ENCODE results near the gene DPP6. TPM values are rescaled to one million over a fixed set of nuclear protein-coding genes. Genes with fewer than 3 reads are reported as not detected.

Gene DPP6
- total RNA-seq, 2 donors from 2014 or later: 0.99 to 1.8 TPM

GRCh38 chr7:154855366-154855765 is 803.2 kb downstream of the DPP6 start:
- no peak for ATAC-seq
- H3K4me1 ChIP-seq: no peaks in the 10 kb centered on the region
- intact Hi-C loops (cut with DNase I): no loop called here
- no peak overlapping the region for H3K4me3 ChIP-seq
- no peak overlapping the region for H3K27ac ChIP-seq
- no peaks in the 10 kb centered on the region for H3K36me3 ChIP-seq (replicated peaks in 1 of 2; ENCODE audit: insufficient read depth in 1 of 2, low read depth in 2 of 2)
- TF ChIP-seq CTCF (IDR thresholded peaks at IDR 0.05): no peak
- no peak for TF ChIP-seq POLR2A (IDR thresholded peaks at IDR 0.05)
- H3K9me3 ChIP-seq: peaks cover 0 to 6% (median 0%) of the 10 kb centered on the region in 3 donors
- DNase-seq: no peak
- 74 to 76% methylated on average over 6 to 12 of the region's 12 CpGs for WGBS, 2 donors
- H3K27me3 ChIP-seq: no peaks in the 10 kb centered on the region

GRCh38 chr7:154856733-154857132 is 804.5 kb downstream of the DPP6 start:
- TF ChIP-seq CTCF (IDR thresholded peaks at IDR 0.05) (no peak), POLR2A (IDR thresholded peaks at IDR 0.05) (no peak)
- DNase-seq: no peak
- intact Hi-C loops (cut with DNase I): no loop called here

GRCh38 chr7:154857240-154857639 is 805.0 kb downstream of the DPP6 start:
- Histone ChIP-seq H3K27me3 (no peaks in the 10 kb centered on the region), H3K9me3 (peaks cover 0 to 6% (median 0%) of the 10 kb centered on the region in 3 donors), H3K4me1 (no peaks in the 10 kb centered on the region), H3K27ac (no peak overlapping the region), H3K4me3 (no peak overlapping the region), H3K36me3 (replicated peaks in 1 of 2; ENCODE audit: insufficient read depth in 1 of 2, low read depth in 2 of 2) (no peaks in the 10 kb centered on the region)
- TF ChIP-seq POLR2A (IDR thresholded peaks at IDR 0.05) (no peak), CTCF (IDR thresholded peaks at IDR 0.05) (no peak)
- ATAC-seq (no peak), DNase-seq (no peak)
- intact Hi-C loops (cut with DNase I): no loop called here
- 59 to 69% methylated on average over 3 of the region's 3 CpGs for WGBS, 2 donors

More at GRCh38 chr7:154856733-154857132, 804.5 kb downstream of the DPP6 start:
- Histone ChIP-seq H3K36me3 (replicated peaks in 1 of 2; ENCODE audit: insufficient read depth in 1 of 2, low read depth in 2 of 2) (no peaks in the 10 kb centered on the region), H3K27me3 (no peaks in the 10 kb centered on the region), H3K9me3 (peaks cover 0 to 6% (median 0%) of the 10 kb centered on the region in 3 donors), H3K4me3 (no peak overlapping the region), H3K27ac (no peak overlapping the region), H3K4me1 (no peaks in the 10 kb centered on the region)
- WGBS, 2 donors: 76 to 79% methylated on average over 9 of the region's 9 CpGs
- ATAC-seq: no peak

- ATAC-seq: no peak
- Histone ChIP-seq H3K36me3 (replicated peaks in 1 of 2; ENCODE audit: insufficient read depth in 1 of 2, low read depth in 2 of 2) (no peaks in the 10 kb centered on the region), H3K27me3 (no peaks in the 10 kb centered on the region), H3K4me1 (no peaks in the 10 kb centered on the region), H3K27ac (no peak overlapping the region), H3K4me3 (no peak overlapping the region), H3K9me3 (no peaks in the 10 kb centered on the region)
- intact Hi-C loops (cut with DNase I): no loop called here
- no peak for DNase-seq
- WGBS, 2 donors: 86 to 88% methylated on average over 14 to 27 of the region's 27 CpGs
- TF ChIP-seq POLR2A (IDR thresholded peaks at IDR 0.05) (no peak), CTCF (IDR thresholded peaks at IDR 0.05) (no peak)
Measured at GRCh38 chr7:154857728-154858681, 805.8 kb downstream of the DPP6 start.
